ENCODE results near the gene HORMAD1. TPM values are rescaled to one million over a fixed set of nuclear protein-coding genes. Genes with fewer than 3 reads are reported as not detected.
"Not testable (repeated sequence)": the region's sequence is repeated elsewhere in the genome, so short reads cannot be mapped to it uniquely, and the experiment has no call there.

HORMAD1 gene
- total and polyA plus RNA-seq, 4 donors: 0.06 to 0.92 (median 0.35) TPM

DNA sequence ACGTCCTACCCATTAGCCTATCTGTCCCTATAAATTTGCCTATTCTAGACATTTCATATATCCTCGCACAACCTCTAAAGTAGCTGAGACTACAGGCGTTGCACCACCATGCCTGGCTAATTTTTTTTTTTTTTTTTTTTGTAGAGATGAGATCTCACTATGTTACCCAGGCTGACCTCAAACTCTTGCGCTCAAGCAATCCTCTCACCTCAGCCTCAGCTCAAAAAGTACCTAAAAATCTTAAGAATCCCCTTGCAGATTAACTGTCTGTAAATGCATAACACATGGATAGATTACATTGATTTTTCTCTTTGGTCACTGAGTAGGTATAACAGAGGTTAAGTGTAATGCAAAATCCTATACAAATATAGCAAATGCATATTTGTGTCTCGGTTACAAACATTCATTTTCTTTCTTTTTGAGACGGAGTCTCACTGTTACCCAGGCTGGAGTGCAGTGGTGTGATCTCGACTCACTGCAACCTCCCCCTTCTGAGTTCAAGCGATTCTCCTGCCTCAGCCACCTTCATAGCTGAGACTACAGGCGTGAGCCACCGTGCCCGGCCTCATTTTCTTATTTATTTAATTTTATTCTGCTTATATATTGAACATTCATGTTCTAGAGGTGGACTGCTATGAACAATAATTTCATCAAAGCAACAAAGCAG is 2.3 kb downstream of the HORMAD1 start:
- no peak for TF ChIP-seq RXRA (IDR thresholded peaks at IDR 0.05)
- TF ChIP-seq REST (IDR thresholded peaks at IDR 0.05): no peak
- no peak for TF ChIP-seq RAD21 (IDR thresholded peaks at IDR 0.05)
- no peak for TF ChIP-seq ATF3 (IDR thresholded peaks at IDR 0.05)
- no peak for TF ChIP-seq HNF4A (conservative IDR thresholded peaks at IDR 0.05)
- TF ChIP-seq, protein P1, sequence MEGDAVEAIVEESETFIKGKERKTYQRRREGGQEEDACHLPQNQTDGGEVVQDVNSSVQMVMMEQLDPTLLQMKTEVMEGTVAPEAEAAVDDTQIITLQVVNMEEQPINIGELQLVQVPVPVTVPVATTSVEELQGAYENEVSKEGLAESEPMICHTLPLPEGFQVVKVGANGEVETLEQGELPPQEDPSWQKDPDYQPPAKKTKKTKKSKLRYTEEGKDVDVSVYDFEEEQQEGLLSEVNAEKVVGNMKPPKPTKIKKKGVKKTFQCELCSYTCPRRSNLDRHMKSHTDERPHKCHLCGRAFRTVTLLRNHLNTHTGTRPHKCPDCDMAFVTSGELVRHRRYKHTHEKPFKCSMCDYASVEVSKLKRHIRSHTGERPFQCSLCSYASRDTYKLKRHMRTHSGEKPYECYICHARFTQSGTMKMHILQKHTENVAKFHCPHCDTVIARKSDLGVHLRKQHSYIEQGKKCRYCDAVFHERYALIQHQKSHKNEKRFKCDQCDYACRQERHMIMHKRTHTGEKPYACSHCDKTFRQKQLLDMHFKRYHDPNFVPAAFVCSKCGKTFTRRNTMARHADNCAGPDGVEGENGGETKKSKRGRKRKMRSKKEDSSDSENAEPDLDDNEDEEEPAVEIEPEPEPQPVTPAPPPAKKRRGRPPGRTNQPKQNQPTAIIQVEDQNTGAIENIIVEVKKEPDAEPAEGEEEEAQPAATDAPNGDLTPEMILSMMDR (IDR thresholded peaks at IDR 0.05; ENCODE audit: low read depth, low read length, missing input control): no peak
- TF ChIP-seq, protein P2, sequence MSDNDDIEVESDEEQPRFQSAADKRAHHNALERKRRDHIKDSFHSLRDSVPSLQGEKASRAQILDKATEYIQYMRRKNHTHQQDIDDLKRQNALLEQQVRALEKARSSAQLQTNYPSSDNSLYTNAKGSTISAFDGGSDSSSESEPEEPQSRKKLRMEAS (IDR thresholded peaks at IDR 0.05): no peak
- TF ChIP-seq GABPA (IDR thresholded peaks at IDR 0.05 in 1 of 2, conservative IDR thresholded peaks at IDR 0.05 in 1 of 2): no peak
- no peak for TF ChIP-seq JUND (IDR thresholded peaks at IDR 0.05)
- no peak for TF ChIP-seq YY1 (IDR thresholded peaks at IDR 0.05)
- no peak for TF ChIP-seq TAF1 (conservative IDR thresholded peaks at IDR 0.05)
- no peak for TF ChIP-seq NR2F2 (IDR thresholded peaks at IDR 0.05)
- no peak for TF ChIP-seq HNF4G (IDR thresholded peaks at IDR 0.05)
- TF ChIP-seq FOXA1 (IDR thresholded peaks at IDR 0.05): no peak
- no peak for TF ChIP-seq SP1 (IDR thresholded peaks at IDR 0.05)
- no peak for TF ChIP-seq EGR1 (IDR thresholded peaks at IDR 0.05; ENCODE audit: low read depth in 2 of 2)
- Histone ChIP-seq H3K36me3 (ENCODE audit: control insufficient read depth in 4 of 4, insufficient read depth in 3 of 4, low read depth in 1 of 4, low read length in 3 of 4) (no peaks in the 10 kb centered on the region), H3K4me1 (ENCODE audit: control insufficient read depth in 4 of 4, insufficient read depth in 4 of 4, low read length in 3 of 4) (no peaks in the 10 kb centered on the region), H3K27ac (ENCODE audit: low read depth in 1 of 2, low read length in 2 of 2) (no peak overlapping the region), H3K9me3 (ENCODE audit: control insufficient read depth in 4 of 4, low read length in 3 of 4) (no peaks in the 10 kb centered on the region), H3K9ac (ENCODE audit: low read depth in 1 of 2, low read length in 2 of 2) (no peak overlapping the region), H3K27me3 (ENCODE audit: control insufficient read depth in 4 of 4, insufficient read depth in 4 of 4, low read length in 3 of 4) (no peaks in the 10 kb centered on the region), H3K4me3 (ENCODE audit: low read depth in 1 of 3, low read length in 3 of 3) (no peak overlapping the region)
- no peak for DNase-seq (ENCODE audit: low spot score)
- WGBS: 84% methylated on average over 11 of the region's 11 CpGs

- WGBS: 96% methylated on average over 1 of the region's 1 CpG
Observed at GRCh38 chr1:150709031-150709430, 11.7 kb downstream of the HORMAD1 start.

More at GRCh38 chr1:150709031-150709430, 11.7 kb downstream of the HORMAD1 start:
- not testable (repeated sequence) for H3K9me3 ChIP-seq (ENCODE audit: control insufficient read depth in 4 of 4, low read length in 3 of 4); H3K36me3 ChIP-seq (ENCODE audit: control insufficient read depth in 4 of 4, insufficient read depth in 3 of 4, low read depth in 1 of 4, low read length in 3 of 4); H3K27me3 ChIP-seq (ENCODE audit: control insufficient read depth in 4 of 4, insufficient read depth in 4 of 4, low read length in 3 of 4); H3K27ac ChIP-seq (ENCODE audit: low read depth in 1 of 2, low read length in 2 of 2); H3K4me3 ChIP-seq (ENCODE audit: low read depth in 1 of 3, low read length in 3 of 3); H3K4me1 ChIP-seq (ENCODE audit: control insufficient read depth in 4 of 4, insufficient read depth in 4 of 4, low read length in 3 of 4); DNase-seq (ENCODE audit: low spot score); H3K9ac ChIP-seq (ENCODE audit: low read depth in 1 of 2, low read length in 2 of 2)

All from liver (tissue), 9 donors.